Naive B cell (primary cell): ENCODE measurements around the gene SDR9C7. TPM values are rescaled to one million over a fixed set of nuclear protein-coding genes. Genes with fewer than 3 reads are reported as not detected.
"Not testable (repeated sequence)": the region's sequence is repeated elsewhere in the genome, so short reads cannot be mapped to it uniquely, and the experiment has no call there.

Experiments
- ATAC-seq, 2 donors: fragments of 150-1000 bp; cut with Tn5 transposase; 2 replicates each; pipeline ENCODE4 v1.10.0; 2021; ENCODE audit warnings: low read depth in 2 of 2, mild to moderate bottlenecking in 2 of 2, moderate library complexity in 2 of 2
- DNase-seq: peaks from one replicate; pipeline ENCODE4 v3.0.0; 2022
- H3K27ac Mint-ChIP-seq, 6 donors: one replicate each; pipeline ENCODE4 v1.8.0; 2020 to 2022; ENCODE audit warnings: mild to moderate bottlenecking in 6 of 6, mixed read lengths in 6 of 6, moderate library complexity in 5 of 6, inconsistent platforms in 2 of 6
- H3K27me3 Mint-ChIP-seq, 3 donors: one replicate each; pipeline ENCODE4 v1.8.0; 2021 to 2022; ENCODE audit warnings: mixed read lengths in 3 of 3, mild to moderate bottlenecking in 1 of 3
- H3K36me3 Mint-ChIP-seq, 2 donors: one replicate each; pipeline ENCODE4 v1.8.0; 2020 to 2022; ENCODE audit warnings: mixed read lengths in 2 of 2, inconsistent platforms in 1 of 2, mild to moderate bottlenecking in 1 of 2
- H3K4me1 Mint-ChIP-seq, 3 donors: one replicate each; pipeline ENCODE4 v1.8.0; 2020 to 2022; ENCODE audit warnings: mixed read lengths in 3 of 3, inconsistent platforms in 1 of 3, mild to moderate bottlenecking in 1 of 3, moderate library complexity in 1 of 3
- H3K4me3 Mint-ChIP-seq, 8 donors: one replicate each; pipeline ENCODE4 v1.8.0; 2020 to 2022; ENCODE audit warnings: mild to moderate bottlenecking in 8 of 8, mixed read lengths in 8 of 8, moderate library complexity in 8 of 8, inconsistent platforms in 2 of 8
- H3K9me3 Mint-ChIP-seq, 7 donors: one replicate each; pipeline ENCODE4 v1.8.0; 2020 to 2022; ENCODE audit warnings: mixed read lengths in 7 of 7, mild to moderate bottlenecking in 5 of 7, inconsistent platforms in 2 of 7, moderate library complexity in 1 of 7
- polyA plus RNA-seq, 6 donors: library from polyadenylated mRNA; unstranded; fragments of 300-500 nt; fragmentation: Illumina TruSeq; gene quantifications; one replicate each; pipeline ENCODE4 v1.2.3, GENCODE V29; 2021; ENCODE audit warnings: low read depth in 6 of 6

Gene SDR9C7
- not detected for polyA plus RNA-seq

- Mint-ChIP-seq H3K4me1 (peaks cover 6 to 8% (median 8%) of the 10 kb centered on the region in 3 donors), H3K4me3 (no peak within 1 kb of the TSS), H3K9me3 (no peaks in the 10 kb centered on the region), H3K27ac (peak within 1 kb of the TSS in 1 of 6 donors; percentile 11), H3K27me3 (peaks cover 7 to 21% (median 18%) of the 10 kb centered on the region in 3 donors), H3K36me3 (no peaks in the 10 kb centered on the region)
- no peak for ATAC-seq
- DNase-seq, result no peak
Observed at GRCh38 chr12:56933826-56934625, at the start of gene SDR9C7. Gene SDR9C7, minus strand, starts transcription at chr12:56934408. Its CDS starts 147 bp downstream, at chr12:56934261.

DNA sequence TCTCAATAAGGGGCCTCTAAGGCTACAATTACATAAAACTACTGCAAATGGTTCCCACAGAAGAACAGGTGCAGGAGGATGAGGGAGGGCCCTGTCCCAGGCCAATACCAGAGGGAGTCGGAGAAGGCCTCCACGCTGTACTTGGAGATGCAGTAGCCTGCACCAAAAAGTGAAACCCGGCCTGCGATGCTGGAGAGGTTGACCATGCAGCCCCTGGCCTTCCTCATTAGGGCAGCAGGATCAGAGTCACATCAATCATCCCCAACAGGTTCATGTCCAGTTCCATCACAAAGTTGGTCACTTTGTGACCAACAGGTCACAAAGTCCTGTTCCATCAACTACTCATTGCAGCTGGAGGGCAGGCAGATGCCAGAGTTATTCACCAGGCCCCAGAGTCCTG lies 49.2 kb upstream of the SDR9C7 start:
- Mint-ChIP-seq H3K4me3 (no peak overlapping the region), H3K27ac (no peak overlapping the region), H3K36me3 (no peaks in the 10 kb centered on the region), H3K4me1 (peaks cover 6 to 8% (median 8%) of the 10 kb centered on the region in 3 donors), H3K27me3 (peaks cover 0 to 6% (median 6%) of the 10 kb centered on the region in 3 donors), H3K9me3 (no peaks in the 10 kb centered on the region)
- ATAC-seq (no peak), DNase-seq (no peak)

DNA sequence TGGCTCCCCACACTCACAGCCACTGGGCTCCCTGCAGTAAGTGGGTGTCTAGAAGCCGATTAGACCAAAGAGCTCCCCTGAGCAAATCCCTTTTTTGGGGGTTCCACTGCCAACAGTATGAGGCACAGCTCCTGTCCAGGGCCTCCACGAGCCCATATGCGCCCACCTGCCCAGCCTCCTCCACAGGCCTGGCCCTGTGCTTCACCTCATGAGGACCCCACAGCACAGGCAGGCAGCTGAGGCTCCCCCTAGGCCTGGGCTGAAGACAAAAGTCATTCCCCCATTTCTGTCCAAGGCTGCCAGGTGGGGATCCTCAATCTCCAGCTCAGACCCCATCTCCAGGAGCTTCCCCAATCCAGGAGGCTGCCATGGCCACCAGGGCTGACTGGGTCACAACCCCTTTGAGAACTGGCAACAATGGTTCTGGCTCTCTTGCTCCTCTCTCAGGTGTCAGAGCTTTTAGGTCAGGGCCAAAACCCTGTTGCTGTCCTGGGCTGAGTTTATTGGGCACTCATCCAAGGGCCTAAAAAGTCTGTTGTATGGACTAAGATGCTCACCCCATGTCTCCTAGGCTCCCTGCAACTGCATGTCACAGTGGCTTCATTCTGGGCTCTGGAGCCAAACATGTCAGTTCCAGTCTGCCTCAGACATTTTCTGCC lies 48.5 kb upstream of the SDR9C7 start:
- H3K4me1 Mint-ChIP-seq, H3K27ac Mint-ChIP-seq, H3K36me3 Mint-ChIP-seq, H3K9me3 Mint-ChIP-seq, DNase-seq, H3K27me3 Mint-ChIP-seq, H3K4me3 Mint-ChIP-seq, ATAC-seq: not testable (repeated sequence)

DNA sequence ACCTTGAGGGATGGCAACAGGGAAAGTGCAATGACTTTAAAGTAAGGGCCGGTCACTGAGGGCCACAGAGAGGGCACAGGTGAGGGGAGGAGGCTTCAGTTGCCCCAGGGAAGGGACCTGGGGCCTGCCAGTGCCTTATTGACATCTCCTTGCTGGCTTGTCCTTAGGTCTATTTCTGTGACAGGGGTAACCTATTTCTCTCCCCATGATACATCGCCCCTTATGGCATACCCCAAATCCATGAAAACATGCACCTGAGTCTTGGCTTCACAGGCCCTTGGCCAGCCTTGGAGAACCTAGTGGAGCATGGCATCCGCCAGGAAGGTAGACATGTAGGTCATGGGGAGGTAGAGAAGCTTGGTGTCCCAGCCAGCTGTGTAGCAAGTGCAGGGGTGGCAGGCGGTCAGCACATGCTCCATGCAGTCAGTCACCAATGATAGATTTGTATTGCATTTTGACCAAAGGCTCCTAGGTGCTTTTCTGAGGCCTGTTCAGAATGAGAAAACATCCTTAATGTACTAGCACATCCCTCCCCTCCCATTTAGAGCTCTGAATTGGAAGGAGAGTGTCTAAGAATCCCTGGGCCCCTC lies 46.8 kb upstream of the SDR9C7 start:
- Mint-ChIP-seq H3K36me3 (no peaks in the 10 kb centered on the region), H3K9me3 (peaks cover 0 to 2% (median 0%) of the 10 kb centered on the region in 7 donors), H3K4me3 (no peak overlapping the region), H3K27me3 (no peaks in the 10 kb centered on the region), H3K4me1 (no peaks in the 10 kb centered on the region), H3K27ac (no peak overlapping the region)
- no peak for DNase-seq
- no peak for ATAC-seq

GRCh38 chr12:56980268-56980667 lies 46.1 kb upstream of the SDR9C7 start:
- H3K27me3 Mint-ChIP-seq, result no peaks in the 10 kb centered on the region
- H3K9me3 Mint-ChIP-seq, result peaks cover 0 to 2% (median 0%) of the 10 kb centered on the region in 7 donors
- H3K4me3 Mint-ChIP-seq, result no peak overlapping the region
- ATAC-seq, result no peak
- no peak for DNase-seq
- no peaks in the 10 kb centered on the region for H3K4me1 Mint-ChIP-seq
- peak overlapping the region in 1 of 6 donors; percentile 49 for H3K27ac Mint-ChIP-seq
- H3K36me3 Mint-ChIP-seq, result no peaks in the 10 kb centered on the region

DNA sequence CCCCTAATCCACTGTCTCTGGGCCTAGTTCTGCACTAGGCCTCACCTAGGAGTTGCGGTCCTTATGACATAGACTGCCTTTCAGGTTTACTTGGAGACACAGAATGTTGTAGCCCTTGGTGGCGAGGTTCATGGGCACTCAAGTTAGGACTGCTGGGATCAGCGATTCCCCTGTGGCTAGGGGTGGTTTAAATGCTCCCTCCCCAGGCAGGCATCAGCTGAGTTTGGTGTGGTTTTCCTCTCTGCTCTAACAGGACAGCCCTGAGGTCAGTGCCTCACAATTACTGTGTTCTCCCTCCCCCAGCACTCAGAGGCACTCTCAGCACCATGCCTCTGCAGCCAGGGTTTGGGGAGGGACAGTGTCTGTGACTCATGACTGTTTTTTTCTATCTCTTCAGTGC lies 45.4 kb upstream of the SDR9C7 start:
- DNase-seq (no peak), ATAC-seq (no peak)
- no peak overlapping the region for H3K4me3 Mint-ChIP-seq

DNA sequence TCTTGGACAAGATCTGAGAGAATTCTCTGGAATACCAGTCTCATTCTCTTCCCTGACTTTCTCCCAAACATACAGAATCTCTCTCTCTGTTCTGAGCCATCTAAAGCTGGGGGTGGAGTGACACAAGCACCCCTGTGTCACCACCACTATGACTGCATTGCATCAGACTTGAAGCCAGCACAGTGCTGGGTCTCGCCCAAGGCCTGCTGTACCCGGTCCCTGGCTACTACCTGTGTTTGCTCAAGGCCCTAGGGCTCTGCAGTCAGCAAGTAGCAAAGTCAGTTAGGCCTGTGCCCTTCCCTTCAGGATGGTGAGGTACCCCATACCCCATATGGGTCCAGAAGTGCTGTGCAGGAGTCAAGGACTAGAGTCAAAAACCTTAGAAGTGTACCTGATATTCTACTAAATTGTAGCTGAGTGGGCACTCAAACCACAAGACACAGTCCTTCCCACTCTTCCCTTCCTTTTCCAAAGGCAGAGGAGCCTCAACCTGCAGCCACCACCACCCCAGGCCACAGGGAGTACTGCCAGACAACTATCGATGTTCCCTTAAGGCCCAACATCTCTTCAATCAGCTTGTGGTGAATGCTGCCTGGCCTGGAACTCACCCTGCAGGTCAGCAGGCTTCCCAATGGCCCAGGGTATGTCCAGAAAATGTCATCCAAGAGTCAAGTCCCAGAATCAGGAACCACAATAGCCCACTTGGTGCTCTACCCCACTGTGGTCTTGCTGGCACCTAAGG lies 44.4 kb upstream of the SDR9C7 start:
- H3K27me3 Mint-ChIP-seq, result no peaks in the 10 kb centered on the region
- no peak overlapping the region for H3K4me3 Mint-ChIP-seq
- ATAC-seq, result no peak
- no peaks in the 10 kb centered on the region for H3K36me3 Mint-ChIP-seq
- no peaks in the 10 kb centered on the region for H3K4me1 Mint-ChIP-seq
- peaks cover 0 to 2% (median 0%) of the 10 kb centered on the region in 7 donors for H3K9me3 Mint-ChIP-seq
- DNase-seq, result no peak
- H3K27ac Mint-ChIP-seq, result peak overlapping the region in 1 of 6 donors; percentile 38

More for the DNA sequence above, 45.4 kb upstream of the SDR9C7 start:
- H3K36me3 Mint-ChIP-seq, result no peaks in the 10 kb centered on the region
- no peaks in the 10 kb centered on the region for H3K27me3 Mint-ChIP-seq
- peaks cover 0 to 2% (median 0%) of the 10 kb centered on the region in 7 donors for H3K9me3 Mint-ChIP-seq
- peak overlapping the region in 1 of 6 donors; percentile 37 for H3K27ac Mint-ChIP-seq
- no peaks in the 10 kb centered on the region for H3K4me1 Mint-ChIP-seq

GRCh38 chr12:56977361-56977760 lies 43.2 kb upstream of the SDR9C7 start:
- DNase-seq, H3K27ac Mint-ChIP-seq, ATAC-seq, H3K4me1 Mint-ChIP-seq, H3K4me3 Mint-ChIP-seq, H3K36me3 Mint-ChIP-seq, H3K9me3 Mint-ChIP-seq, H3K27me3 Mint-ChIP-seq: not testable (repeated sequence)

- H3K27me3 Mint-ChIP-seq, result peaks cover 4 to 18% (median 11%) of the 10 kb centered on the region in 3 donors
- not testable (repeated sequence) for H3K4me1 Mint-ChIP-seq, H3K27ac Mint-ChIP-seq, DNase-seq, H3K9me3 Mint-ChIP-seq, ATAC-seq, H3K36me3 Mint-ChIP-seq, H3K4me3 Mint-ChIP-seq
Observed at GRCh38 chr12:56974224-56974623, 40.0 kb upstream of the SDR9C7 start.

GRCh38 chr12:56968910-56969309 lies 34.7 kb upstream of the SDR9C7 start:
- H3K4me3 Mint-ChIP-seq, DNase-seq, H3K27ac Mint-ChIP-seq, H3K36me3 Mint-ChIP-seq, ATAC-seq, H3K4me1 Mint-ChIP-seq: not testable (repeated sequence)
- H3K9me3 Mint-ChIP-seq, result peaks cover 0 to 12% (median 0%) of the 10 kb centered on the region in 7 donors
- peaks cover 8 to 20% (median 12%) of the 10 kb centered on the region in 3 donors for H3K27me3 Mint-ChIP-seq

DNA sequence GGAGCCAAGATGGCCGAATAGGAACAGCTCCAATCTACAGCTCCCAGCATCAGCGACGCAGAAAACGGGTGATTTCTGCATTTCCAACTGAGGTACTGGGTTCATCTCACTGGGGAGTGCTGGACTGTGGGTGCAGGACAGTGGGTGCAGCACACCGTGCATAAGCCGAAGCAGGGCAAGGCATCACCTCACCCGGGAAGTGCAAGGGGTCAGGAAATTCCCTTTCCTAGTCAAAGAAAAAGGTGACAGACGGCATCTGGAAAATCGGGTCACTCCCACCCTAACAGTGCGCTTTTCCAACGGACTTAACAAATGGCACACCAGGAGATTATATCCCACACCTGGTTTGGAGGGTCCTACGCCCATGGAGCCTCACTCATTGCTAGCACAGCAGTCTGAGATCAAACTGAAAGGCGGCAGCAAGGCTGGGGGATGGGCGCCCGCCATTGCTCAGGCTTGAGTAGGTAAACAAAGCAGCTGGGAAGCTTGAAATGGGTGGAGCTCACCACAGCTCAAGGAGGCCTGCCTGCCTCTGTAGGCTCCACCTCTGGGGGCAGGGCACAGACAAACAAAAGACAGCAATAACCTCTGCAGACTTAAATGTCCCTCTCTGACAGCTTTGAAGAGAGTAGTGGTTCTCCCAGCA lies 31.9 kb upstream of the SDR9C7 start:
- H3K4me3 Mint-ChIP-seq, H3K27ac Mint-ChIP-seq, ATAC-seq, H3K36me3 Mint-ChIP-seq, H3K4me1 Mint-ChIP-seq, DNase-seq: not testable (repeated sequence)
- H3K27me3 Mint-ChIP-seq, result peaks cover 12 to 24% (median 21%) of the 10 kb centered on the region in 3 donors
- peaks cover 0 to 21% (median 6%) of the 10 kb centered on the region in 7 donors for H3K9me3 Mint-ChIP-seq

GRCh38 chr12:56965124-56965523 lies 30.9 kb upstream of the SDR9C7 start:
- Mint-ChIP-seq H3K27me3 (peaks cover 12 to 28% (median 16%) of the 10 kb centered on the region in 3 donors), H3K9me3 (peaks cover 0 to 21% (median 6%) of the 10 kb centered on the region in 7 donors)
- H3K27ac Mint-ChIP-seq, ATAC-seq, H3K4me1 Mint-ChIP-seq, H3K36me3 Mint-ChIP-seq, H3K4me3 Mint-ChIP-seq, DNase-seq: not testable (repeated sequence)
